ENCODE results near the gene FAF1. TPM values are rescaled to one million over a fixed set of nuclear protein-coding genes. Genes with fewer than 3 reads are reported as not detected.

The FAF1 gene
- polyA plus RNA-seq, 1 of the 3 experiments (the other 2 are of a cell fraction) = 8.7 TPM

- peaks cover 13% of the 10 kb centered on the region for H3F3A ChIP-seq (replicated peaks; ENCODE audit: insufficient read depth)
- no peaks in the 10 kb centered on the region for H3K36me3 ChIP-seq (replicated peaks in 1 of 2; ENCODE audit: control insufficient read depth in 1 of 2, insufficient read depth in 2 of 2, low read length in 1 of 2)
- TF ChIP-seq EP300 (IDR thresholded peaks at IDR 0.05; ENCODE audit: borderline replicate concordance in 1 of 2, low read depth in 1 of 2, low read length in 1 of 2) = no peak
- TF ChIP-seq, protein P1, sequence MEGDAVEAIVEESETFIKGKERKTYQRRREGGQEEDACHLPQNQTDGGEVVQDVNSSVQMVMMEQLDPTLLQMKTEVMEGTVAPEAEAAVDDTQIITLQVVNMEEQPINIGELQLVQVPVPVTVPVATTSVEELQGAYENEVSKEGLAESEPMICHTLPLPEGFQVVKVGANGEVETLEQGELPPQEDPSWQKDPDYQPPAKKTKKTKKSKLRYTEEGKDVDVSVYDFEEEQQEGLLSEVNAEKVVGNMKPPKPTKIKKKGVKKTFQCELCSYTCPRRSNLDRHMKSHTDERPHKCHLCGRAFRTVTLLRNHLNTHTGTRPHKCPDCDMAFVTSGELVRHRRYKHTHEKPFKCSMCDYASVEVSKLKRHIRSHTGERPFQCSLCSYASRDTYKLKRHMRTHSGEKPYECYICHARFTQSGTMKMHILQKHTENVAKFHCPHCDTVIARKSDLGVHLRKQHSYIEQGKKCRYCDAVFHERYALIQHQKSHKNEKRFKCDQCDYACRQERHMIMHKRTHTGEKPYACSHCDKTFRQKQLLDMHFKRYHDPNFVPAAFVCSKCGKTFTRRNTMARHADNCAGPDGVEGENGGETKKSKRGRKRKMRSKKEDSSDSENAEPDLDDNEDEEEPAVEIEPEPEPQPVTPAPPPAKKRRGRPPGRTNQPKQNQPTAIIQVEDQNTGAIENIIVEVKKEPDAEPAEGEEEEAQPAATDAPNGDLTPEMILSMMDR (IDR thresholded peaks at IDR 0.05) = peak; percentile 74
- TF ChIP-seq RAD21 (IDR thresholded peaks at IDR 0.05; ENCODE audit: low read length) = peak; percentile 69
- TF ChIP-seq SMC3 (IDR thresholded peaks at IDR 0.05; ENCODE audit: low read depth, low read length) = peak; percentile 49
- H2AFZ ChIP-seq (ENCODE audit: low read depth) = no peak overlapping the region
- no peaks in the 10 kb centered on the region for H4K20me1 ChIP-seq (ENCODE audit: insufficient read depth)
- H3K27me3 ChIP-seq (ENCODE audit: insufficient read depth) = no peaks in the 10 kb centered on the region
- ChIA-PET CTCF (interaction anchor here (0.6 to 2.9 kb wide), 41 partner anchors 9 to 936 kb away, joined by 3 to 43 read pairs (median 4); partner anchors contain the start of genes CDKN2C and FAF1), POLR2A (no interaction called here)
- no peak overlapping the region for H3K27ac ChIP-seq (ENCODE audit: low read depth in 2 of 2, low read length in 1 of 2)
- no peak overlapping the region for H3K4me3 ChIP-seq (ENCODE audit: low read depth in 2 of 2, low read length in 1 of 2)
- DNase-seq = peak; percentile 27
- no peaks in the 10 kb centered on the region for H3K4me1 ChIP-seq (ENCODE audit: control insufficient read depth in 1 of 2, insufficient read depth in 2 of 2, low read depth in 1 of 2, low read length in 1 of 2)
- peaks cover 57% of the 10 kb centered on the region for H3K79me2 ChIP-seq (ENCODE audit: insufficient read depth)
- H3K9ac ChIP-seq = no peak overlapping the region
- WGBS (ENCODE audit: low lambda C conversion rate) = 30% methylated on average over 2 of the region's 2 CpGs
- no peak overlapping the region for H3K4me2 ChIP-seq
- no peaks in the 10 kb centered on the region for H3K9me2 ChIP-seq
- no peaks in the 10 kb centered on the region for H3K9me3 ChIP-seq
Observed at GRCh38 chr1:50929376-50929958, 30.6 kb downstream of the FAF1 start.

- Histone ChIP-seq H3K36me3 (replicated peaks in 1 of 2; ENCODE audit: control insufficient read depth in 1 of 2, insufficient read depth in 2 of 2, low read length in 1 of 2) (no peaks in the 10 kb centered on the region), H3F3A (replicated peaks; ENCODE audit: insufficient read depth) (no peaks in the 10 kb centered on the region), H3K79me2 (ENCODE audit: insufficient read depth) (peaks cover 87% of the 10 kb centered on the region), H3K4me3 (ENCODE audit: low read depth in 2 of 2, low read length in 1 of 2) (no peak overlapping the region), H2AFZ (ENCODE audit: low read depth) (no peak overlapping the region), H3K27me3 (ENCODE audit: insufficient read depth) (no peaks in the 10 kb centered on the region), H3K27ac (ENCODE audit: low read depth in 2 of 2, low read length in 1 of 2) (no peak overlapping the region), H3K4me1 (ENCODE audit: control insufficient read depth in 1 of 2, insufficient read depth in 2 of 2, low read depth in 1 of 2, low read length in 1 of 2) (no peaks in the 10 kb centered on the region), H3K9ac (no peak overlapping the region), H3K9me3 (no peaks in the 10 kb centered on the region; the same call in 1 of the 2 replicates), H3K9me2 (no peaks in the 10 kb centered on the region), H4K20me1 (ENCODE audit: insufficient read depth) (no peaks in the 10 kb centered on the region), H3K4me2 (no peak overlapping the region)
- POLR2A ChIA-PET = no interaction called here
- 95% methylated on average over 1 of the region's 1 CpG for WGBS (ENCODE audit: low lambda C conversion rate)
- no peak for DNase-seq
- TF ChIP-seq EP300 (IDR thresholded peaks at IDR 0.05; ENCODE audit: borderline replicate concordance in 1 of 2, low read depth in 1 of 2, low read length in 1 of 2) (no peak), RAD21 (IDR thresholded peaks at IDR 0.05; ENCODE audit: low read length) (no peak), GABPA (IDR thresholded peaks at IDR 0.05; ENCODE audit: low read depth) (no peak), MXI1 (IDR thresholded peaks at IDR 0.05; ENCODE audit: low read depth, low read length) (no peak), TEAD4 (IDR thresholded peaks at IDR 0.05; ENCODE audit: borderline replicate concordance, insufficient read depth) (no peak), EZH2phosphoT487 (IDR thresholded peaks at IDR 0.05; ENCODE audit: borderline replicate concordance, low read depth) (no peak), FOSL2 (IDR thresholded peaks at IDR 0.05; ENCODE audit: borderline replicate concordance, low read depth) (no peak), RCOR1 (IDR thresholded peaks at IDR 0.05; ENCODE audit: low read length) (no peak), MEF2A (IDR thresholded peaks at IDR 0.05; ENCODE audit: borderline replicate concordance, low read depth) (no peak), RXRA (IDR thresholded peaks at IDR 0.05; ENCODE audit: borderline replicate concordance, low read depth) (no peak), POLR2AphosphoS5 (IDR thresholded peaks at IDR 0.05; ENCODE audit: low read depth, low read length) (no peak)
- TF ChIP-seq, protein P2, sequence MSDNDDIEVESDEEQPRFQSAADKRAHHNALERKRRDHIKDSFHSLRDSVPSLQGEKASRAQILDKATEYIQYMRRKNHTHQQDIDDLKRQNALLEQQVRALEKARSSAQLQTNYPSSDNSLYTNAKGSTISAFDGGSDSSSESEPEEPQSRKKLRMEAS (IDR thresholded peaks at IDR 0.05; ENCODE audit: low read depth) = no peak
- TF ChIP-seq, protein P1 (IDR thresholded peaks at IDR 0.05) = no peak
- CTCF ChIA-PET = no interaction called here
Observed at GRCh38 chr1:50923564-50923963, 36.5 kb downstream of the FAF1 start.
